ENCODE data around the gene CST7. TPM values are rescaled to one million over a fixed set of nuclear protein-coding genes. Genes with fewer than 3 reads are reported as not detected.

The CST7 gene
- polyA plus RNA-seq, 5 donors: 1.3 to 1.9 (median 1.4) TPM

DNA sequence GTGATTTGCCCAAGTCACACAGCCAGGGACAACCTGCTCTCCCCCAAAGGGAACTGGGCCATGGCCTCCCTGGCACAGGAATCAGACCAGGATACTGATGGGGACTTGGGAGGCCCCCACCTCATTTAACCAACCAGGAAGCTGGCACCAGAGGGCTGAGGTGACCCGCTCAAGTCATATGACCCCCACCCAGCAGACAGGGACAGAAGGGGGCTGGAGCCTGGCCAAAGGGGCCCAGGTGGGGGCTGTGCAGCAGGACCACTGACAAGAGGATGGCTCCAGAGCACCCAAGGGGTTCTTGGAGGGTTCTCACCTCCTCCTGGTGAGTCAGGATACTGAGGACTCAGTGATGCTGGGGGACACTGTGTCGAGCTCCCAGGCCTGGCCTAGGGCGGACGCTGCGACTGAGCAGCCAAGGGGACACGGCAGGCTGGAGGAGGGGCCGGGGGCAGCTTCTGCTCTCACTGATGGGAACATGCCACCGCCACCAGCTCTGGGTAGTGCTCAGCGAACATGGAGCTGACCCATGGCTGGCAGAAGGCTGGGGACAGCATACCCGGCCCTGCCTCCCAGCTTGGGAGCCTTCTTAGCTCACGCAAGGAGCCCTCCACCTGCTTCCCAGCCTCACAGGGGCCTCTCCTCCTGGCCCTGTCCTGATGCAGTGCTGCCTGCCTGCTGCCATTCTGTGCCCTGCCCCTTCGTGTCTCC is 1.2 kb downstream of the CST7 start:
- no peak for DNase-seq

DNA sequence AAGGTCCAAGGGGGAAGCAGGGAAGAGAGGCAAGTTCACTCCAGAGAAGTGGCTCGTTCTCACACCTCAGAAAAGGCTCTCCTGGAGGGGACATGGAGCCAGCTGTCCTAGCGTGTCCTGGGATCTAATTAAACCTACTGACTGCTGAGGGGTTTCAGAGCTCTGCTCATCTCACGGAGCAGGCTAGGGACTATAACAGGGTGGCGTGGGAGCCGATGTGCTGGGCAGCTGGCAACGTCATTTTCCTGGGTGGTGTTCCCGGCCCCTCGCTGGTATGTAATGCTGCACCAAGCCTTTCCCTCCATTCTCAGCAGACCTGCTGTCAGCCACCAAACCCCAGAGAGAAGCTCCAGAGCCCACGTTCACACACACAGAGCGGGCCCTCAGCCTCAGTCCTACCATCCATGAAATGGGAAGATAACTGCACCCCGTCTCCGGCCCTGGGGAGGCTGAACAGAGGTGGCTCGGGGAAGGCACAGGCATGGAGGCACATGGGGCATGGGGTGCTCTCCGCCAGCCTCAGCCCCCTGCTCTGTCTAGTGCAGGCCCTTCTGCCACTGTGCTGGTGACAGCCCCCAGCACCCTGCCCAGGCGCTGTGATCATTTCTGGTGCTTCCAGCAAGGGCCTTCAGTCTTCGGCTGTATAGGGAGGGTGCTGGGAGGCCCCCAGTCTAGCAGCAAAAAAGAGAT is 1.9 kb downstream of the CST7 start:
- no peak for DNase-seq

DNA sequence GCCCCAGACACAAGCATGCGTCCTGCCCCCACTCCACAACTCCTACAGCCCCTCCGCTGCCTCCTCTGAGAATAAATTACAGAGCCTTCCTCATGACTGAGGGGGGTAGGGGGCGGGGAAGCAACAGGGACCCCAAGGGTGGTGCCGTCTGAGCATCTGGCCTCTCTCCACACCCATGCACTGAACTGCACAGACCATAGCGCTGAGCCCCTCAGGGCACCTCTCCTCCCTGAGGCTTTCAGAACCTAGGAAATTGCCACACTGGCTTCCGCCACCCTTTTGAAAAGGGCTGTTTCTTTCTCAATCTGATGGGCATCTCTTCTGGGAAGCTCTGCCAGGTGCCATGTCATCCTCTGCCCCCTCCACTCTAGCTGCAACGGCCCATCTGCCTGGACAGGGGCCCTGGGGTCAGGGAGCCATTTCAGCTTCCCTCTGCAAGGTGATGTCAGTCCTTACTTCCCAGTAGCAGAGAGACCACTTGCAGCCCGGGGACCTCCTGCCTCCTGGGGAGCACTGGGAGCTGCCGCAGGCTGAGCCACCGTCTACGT is 2.5 kb downstream of the CST7 start:
- DNase-seq: no peak

DNA sequence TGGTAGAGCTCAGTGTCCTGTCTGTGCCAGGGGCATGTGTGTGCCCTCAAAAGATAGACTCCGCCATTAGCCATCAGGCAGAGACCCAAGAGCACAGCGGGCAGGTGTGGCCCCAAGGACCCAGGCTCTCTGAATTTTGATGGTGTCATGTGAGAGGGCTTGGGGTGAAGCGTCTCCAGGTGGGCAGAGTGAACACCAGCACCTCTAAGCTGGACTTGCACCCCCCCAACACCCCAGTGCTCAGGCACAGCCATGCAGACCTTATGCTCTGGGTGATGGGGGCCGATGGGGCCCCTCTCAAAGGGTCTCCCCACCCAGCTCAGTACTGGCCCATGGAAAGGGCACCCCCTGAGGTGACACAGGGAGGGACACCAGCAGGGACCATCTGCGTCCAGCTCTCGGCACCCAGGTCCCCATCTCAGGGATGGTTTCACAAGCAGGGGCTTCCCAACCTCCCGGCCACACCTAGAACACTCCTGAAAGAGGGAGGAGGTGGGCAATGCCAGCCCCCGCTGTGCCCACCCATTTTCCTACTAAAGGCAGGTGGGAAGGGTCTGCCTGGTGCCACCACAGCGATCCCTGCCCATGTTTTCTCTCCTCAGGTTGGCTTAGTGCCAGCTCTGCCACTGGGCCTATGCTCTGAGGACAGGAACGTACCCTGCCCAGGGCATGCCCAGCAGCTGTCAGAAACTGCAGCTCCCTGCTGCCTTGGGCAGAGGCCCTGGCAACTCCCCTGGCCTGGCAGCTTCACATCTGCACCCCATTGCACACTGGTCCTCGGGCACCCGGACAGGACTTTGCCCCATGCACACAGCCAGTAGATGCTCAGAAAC is 3.5 kb downstream of the CST7 start:
- no peak for DNase-seq

- no peak for DNase-seq
These were observed 4.1 kb downstream of the CST7 start for GRCh38 chr20:24953209-24953575.

DNA sequence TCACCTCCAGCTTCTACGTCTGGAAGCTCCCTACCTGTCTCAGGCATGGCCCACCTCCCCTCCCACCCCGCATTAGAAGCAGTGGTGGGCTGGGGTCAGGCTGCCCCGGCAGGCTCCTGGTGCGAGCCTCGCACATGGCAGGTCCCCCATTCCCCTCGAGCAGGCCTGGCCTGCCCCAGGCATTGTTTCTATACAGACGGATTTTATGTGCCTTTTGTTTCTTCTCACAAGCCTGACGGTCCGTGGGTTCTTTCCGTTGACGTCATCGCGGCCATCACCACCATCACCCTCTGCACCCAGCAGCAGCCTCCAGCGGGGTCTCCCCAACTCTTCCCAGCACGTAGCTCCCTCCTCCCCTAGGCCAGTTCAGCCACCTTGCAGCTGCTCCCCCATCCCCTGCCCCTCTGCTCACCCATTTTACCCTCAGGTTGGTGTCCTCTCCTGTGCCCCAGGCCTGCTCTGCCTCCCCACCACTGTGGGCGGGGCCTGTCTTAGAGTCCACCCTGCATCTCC is 4.6 kb downstream of the CST7 start:
- DNase-seq: no peak

DNA sequence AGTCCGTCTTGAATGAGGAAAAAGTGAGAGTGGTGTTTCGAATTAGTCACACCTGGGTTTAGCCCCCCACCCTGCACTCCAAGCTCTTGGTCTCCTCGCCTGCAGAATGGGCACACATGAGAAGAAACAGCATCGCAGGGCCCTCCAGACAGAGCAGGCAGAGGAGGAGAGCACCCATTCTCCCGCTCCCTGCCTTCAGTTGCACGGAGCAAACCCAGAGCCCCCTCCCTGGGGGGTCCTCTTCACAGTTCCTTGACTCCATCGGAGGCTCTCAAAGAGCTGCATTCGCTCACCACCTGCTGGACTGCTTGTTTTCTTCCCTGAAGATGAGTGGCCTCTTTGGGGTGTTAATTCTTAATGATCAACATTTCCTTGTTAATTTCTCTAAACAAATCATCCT is 5.1 kb downstream of the CST7 start:
- DNase-seq: no peak

GRCh38 chr20:24954566-24954965 is 5.5 kb downstream of the CST7 start:
- no peak for DNase-seq

DNA sequence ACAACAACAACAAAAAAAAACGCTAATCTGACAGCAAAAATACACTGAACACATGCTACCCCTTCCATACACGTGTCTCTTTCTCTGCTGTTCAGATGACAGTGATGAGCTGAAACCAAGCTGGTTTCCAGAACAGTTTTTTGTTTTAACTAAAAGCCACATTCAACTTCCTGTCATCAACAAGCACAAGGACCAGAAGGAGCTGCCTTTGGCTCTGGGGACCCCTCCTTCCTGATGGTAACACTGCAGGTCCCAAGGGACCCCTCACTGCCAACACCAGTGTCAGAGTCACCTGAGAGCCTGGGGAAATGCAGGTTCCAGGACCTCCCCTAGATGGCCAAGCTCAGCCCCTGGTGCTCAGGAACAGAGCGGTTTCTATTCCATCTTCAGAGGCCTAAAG is 6.0 kb downstream of the CST7 start:
- no peak for DNase-seq

DNA sequence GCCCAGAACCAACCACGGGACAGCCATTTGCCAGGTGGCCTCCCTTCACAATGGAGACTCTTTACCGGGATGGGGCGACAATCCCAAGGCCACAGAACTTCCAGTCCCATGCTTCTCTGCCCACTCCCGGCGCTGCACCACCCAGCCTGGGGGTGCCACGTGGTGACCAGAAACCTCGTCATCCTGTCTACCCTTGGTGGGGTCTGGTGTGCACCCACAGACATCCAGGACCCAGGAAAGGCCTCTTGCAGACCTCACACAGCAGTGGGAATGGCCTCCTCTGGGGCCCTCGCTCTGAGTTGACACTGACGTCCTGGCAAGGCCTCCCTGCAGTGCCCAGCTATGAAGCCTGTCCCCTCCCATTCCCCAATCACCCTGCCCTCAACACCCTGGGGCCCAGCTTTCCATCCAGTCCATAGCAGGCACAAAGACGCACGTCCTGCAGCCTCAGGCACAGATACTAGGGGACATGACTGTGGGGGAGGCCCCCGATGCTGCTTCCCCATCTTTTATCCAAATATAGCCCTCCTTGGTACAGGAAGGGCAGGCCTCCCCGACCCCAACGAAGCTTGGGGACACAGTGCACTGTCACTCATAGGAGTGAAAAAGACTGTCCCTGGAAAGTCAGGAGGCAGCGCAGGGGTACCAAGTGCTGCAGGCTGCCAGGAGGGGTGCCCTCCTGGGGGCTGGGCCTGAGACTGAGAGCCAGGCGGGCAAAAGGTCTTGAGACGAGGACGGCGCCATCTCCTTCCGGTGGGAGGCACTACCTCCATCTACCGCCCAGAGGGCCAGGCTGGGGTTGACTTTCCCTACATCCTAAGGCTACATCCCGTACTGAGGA is 7.2 kb downstream of the CST7 start:
- DNase-seq: no peak

DNA sequence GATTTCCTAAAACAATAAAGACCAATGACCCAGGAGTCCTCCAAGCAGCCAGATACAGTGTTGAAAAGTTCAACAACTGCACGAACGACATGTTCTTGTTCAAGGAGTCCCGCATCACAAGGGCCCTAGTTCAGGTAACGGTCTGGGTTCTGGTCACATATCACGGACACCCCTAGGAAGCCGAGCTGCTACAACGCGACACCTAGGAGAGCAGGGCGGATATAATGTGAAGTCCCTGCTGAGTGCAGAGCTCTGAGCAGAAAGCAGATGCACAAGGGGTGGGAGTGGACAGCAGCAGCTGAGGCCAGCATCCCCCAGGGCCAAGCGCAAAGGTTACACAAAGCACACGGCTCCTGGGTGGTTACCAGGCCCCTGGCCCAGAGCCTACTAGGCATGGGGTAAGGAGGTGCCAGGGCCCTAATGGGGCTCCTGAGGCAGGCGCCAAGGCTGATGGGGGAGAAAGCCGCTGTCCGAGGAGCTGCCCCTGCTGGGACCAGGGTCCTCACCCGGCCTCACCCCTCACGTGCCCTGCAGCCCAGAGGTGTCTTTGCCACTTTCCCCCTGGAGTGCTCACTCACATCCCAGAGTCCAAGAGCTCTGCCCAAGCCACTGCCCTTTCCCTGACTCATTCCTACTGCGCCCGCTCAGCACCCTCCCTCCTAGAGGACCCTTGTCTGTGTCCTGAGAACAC is 8.4 kb downstream of the CST7 start:
- DNase-seq: no peak

GRCh38 chr20:24958506-24959385 is 9.7 kb downstream of the CST7 start:
- DNase-seq: no peak

DNA sequence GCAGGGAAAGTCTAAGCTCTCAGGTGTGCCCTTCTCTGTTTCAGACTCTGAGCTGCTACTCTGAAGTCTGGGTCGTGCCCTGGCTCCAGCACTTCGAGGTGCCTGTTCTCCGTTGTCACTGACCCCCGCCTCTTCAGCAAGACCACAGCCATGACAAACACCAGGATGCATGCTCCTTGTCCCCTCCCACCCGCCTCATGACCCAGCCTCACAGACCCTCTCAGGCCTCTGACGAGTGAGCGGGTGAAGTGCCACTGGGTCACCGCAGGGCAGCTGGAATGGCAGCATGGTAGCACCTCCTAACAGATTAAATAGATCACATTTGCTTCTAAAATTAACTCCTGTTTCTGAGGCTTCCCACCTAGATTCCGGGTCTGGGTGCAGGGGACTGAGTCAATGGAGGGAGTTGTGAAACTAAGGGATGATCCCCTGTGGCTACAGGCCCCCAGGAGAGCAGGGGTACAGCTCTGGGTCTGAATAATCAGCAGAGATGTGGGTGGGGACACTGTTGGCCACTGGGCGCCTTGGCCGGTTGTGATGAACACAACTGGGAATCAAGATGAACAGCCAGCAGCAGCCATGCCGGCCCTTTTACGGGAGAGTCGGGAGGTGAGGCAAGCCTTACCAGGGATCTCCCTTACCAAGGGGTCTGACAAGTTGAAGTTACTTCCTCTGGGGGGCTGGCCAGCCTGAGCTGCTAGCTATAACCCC is 10.7 kb downstream of the CST7 start:
- DNase-seq: no peak

GRCh38 chr20:24960302-24960801 is 11.3 kb downstream of the CST7 start:
- no peak for DNase-seq

GRCh38 chr20:24960861-24961260 is 11.8 kb downstream of the CST7 start:
- DNase-seq: no peak

DNA sequence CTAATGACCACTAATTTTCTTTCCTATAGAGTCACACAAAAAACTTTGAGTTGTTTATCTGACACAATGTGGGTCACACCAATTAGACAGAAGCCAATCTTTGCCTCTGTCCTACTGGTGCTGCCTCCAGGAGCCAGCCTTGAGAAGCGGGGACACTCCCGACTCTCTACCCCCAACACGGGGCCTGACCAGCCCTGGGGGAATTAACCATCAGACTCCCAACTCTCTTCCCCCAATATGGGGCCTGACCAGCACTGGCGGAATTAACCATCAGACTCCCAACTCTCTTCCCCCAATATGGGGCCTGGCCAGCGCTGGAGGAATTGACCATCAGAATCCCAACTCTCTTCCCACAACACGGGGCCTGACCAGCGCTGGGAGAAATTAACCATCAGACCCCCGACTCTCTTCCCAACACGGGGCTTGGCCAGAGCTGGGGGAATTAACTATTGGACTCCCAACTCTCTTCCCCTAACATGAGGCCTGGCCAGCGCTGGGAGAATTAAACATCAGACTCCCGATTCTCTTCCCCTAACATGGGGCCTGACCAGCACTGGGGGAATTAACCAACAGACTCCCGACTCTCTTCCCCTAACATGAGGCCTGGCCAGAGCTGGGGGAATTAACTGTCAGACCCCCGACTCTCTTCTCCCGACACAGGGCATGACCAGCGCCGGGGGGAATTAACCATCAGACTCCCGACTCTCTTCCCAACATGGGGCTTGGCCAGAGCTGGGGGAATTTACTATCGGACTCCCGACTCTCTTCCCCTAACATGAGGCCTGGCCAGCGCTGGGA is 12.5 kb downstream of the CST7 start:
- no peak for DNase-seq

GRCh38 chr20:24962182-24962492 is 13.1 kb downstream of the CST7 start:
- no peak for DNase-seq

DNA sequence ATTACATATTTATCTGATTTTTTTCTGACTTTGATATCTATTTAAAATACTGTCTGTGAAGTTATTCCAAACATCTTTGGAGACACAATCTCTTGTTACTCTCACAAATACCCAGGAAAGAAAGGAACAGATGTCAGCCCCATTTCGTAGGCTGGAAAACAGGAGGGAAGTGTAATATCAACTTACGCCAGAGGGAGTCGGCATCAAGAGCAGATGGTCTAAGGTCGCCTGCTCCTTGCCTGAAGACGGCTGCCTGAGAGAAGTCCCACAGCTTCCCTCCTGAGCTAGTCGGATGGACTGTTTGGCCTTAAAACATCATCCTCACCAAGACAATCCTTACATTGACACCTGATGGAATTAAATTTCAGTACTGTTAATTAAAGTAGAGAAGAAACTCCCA is 13.4 kb downstream of the CST7 start:
- DNase-seq: no peak

Measured in right lung (tissue), 5 donors.